H1 (cell line): ENCODE results near the gene GATA5. TPM values are rescaled to one million over a fixed set of nuclear protein-coding genes. Genes with fewer than 3 reads are reported as not detected.

Experiments
- CTCF ChIA-PET: fragments of 300-600 bp; sonication (Branson Sonifier 250); formaldehyde crosslinking; loops from one replicate; lab custom pipeline; 2021; ENCODE audit not compliant: partially characterized antibody; lab: Charles Lee
- POLR2A ChIA-PET: fragments of 300-600 bp; sonication (Branson Sonifier 250); formaldehyde crosslinking; loops from one replicate; lab custom pipeline; 2021; ENCODE audit warnings: inconsistent platforms; ENCODE audit not compliant: partially characterized antibody; lab: Charles Lee
- DNase-seq, 2 experiments: peaks; one replicate each; pipeline versions ENCODE4 v3.0.0 to v3.0.0-alpha.2; 2010 to 2022; ENCODE audit warnings: low spot score in 2 of 2, low read depth in 1 of 2, mixed read lengths in 1 of 2
- FAIRE-seq: peaks from 2 replicates; lab custom pipeline; 2011; peaks lifted over from hg19 to GRCh38; lab: Jason Lieb, UNC
- H2AFZ ChIP-seq: 2 replicates; pipeline ENCODE4 v1.8.1; 2012; ENCODE audit warnings: low read length, inconsistent platforms
- H2AK5ac ChIP-seq: 2 replicates; pipeline ENCODE4 v1.6.1; 2013; ENCODE audit warnings: low read depth, low read length
- H2BK120ac ChIP-seq: replicated peaks from 2 replicates; pipeline ENCODE3; 2013; ENCODE audit warnings: low read depth, low read length, inconsistent platforms
- H2BK12ac ChIP-seq: 2 replicates; pipeline ENCODE4 v1.6.1; 2013; ENCODE audit warnings: low read depth, low read length
- H2BK15ac ChIP-seq: 2 replicates; pipeline ENCODE4 v1.6.1; 2013; ENCODE audit warnings: low read length
- H2BK20ac ChIP-seq: 2 replicates; pipeline ENCODE4 v1.6.1; 2013; ENCODE audit warnings: low read length
- H2BK5ac ChIP-seq: 2 replicates; pipeline ENCODE4 v1.6.1; 2013; ENCODE audit warnings: low read depth, low read length
- H3K14ac ChIP-seq: 2 replicates; pipeline ENCODE4 v1.6.1; 2013; ENCODE audit warnings: inconsistent platforms; ENCODE audit not compliant: insufficient read length
- H3K18ac ChIP-seq: 2 replicates; pipeline ENCODE4 v1.6.1; 2013; ENCODE audit warnings: low read length; ENCODE audit errors: extremely low read depth
- H3K23ac ChIP-seq: 2 replicates; pipeline ENCODE4 v1.6.1; 2013; ENCODE audit warnings: inconsistent platforms; ENCODE audit not compliant: insufficient read length
- H3K23me2 ChIP-seq: 2 replicates; pipeline ENCODE4 v1.6.1; 2013; ENCODE audit warnings: low read depth, low read length
- H3K27ac ChIP-seq: 2 replicates; pipeline ENCODE4 v1.6.1; 2011; ENCODE audit warnings: low read depth, low read length, inconsistent platforms
- H3K27me3 ChIP-seq, 4 experiments: replicated peaks in 1 of 4; 1 replicate in 1 of 4; 2 replicates in 3 of 4; pipeline versions ENCODE4 v1.6.1 to v1.8.1; 2011 to 2013; ENCODE audit warnings: low read length in 3 of 4, mild to moderate bottlenecking in 3 of 4, inconsistent platforms in 2 of 4, mixed read lengths in 2 of 4, moderate library complexity in 1 of 4; ENCODE audit not compliant: control insufficient read depth in 3 of 4, insufficient read depth in 3 of 4; ENCODE audit errors: extremely low read depth in 1 of 4
- H3K36me3 ChIP-seq, 4 experiments: 2 replicates each; pipeline versions ENCODE4 v1.6.1 to v1.8.1; 2011 to 2013; ENCODE audit warnings: mild to moderate bottlenecking in 4 of 4, low read length in 3 of 4, moderate library complexity in 2 of 4, control low read depth in 1 of 4, inconsistent platforms in 1 of 4; ENCODE audit not compliant: insufficient read depth in 4 of 4, control insufficient read depth in 2 of 4
- H3K4ac ChIP-seq: replicated peaks from 2 replicates; pipeline ENCODE3; 2013; ENCODE audit warnings: low read length, low read depth, mixed read lengths, inconsistent platforms; ENCODE audit not compliant: insufficient read length
- H3K4me1 ChIP-seq, 4 experiments: replicated peaks in 1 of 4; 1 replicate in 1 of 4; 2 replicates in 3 of 4; pipeline versions ENCODE4 v1.6.1 to v1.8.1; 2011 to 2013; ENCODE audit warnings: low read length in 3 of 4, inconsistent platforms in 2 of 4, mixed read lengths in 1 of 4; ENCODE audit not compliant: insufficient read depth in 4 of 4, control insufficient read depth in 3 of 4
- H3K4me2 ChIP-seq, 2 experiments: 2 replicates each; pipeline versions ENCODE4 v1.6.1 to v1.8.1; 2011 to 2013; ENCODE audit warnings: low read depth in 2 of 2, low read length in 2 of 2, control low read depth in 1 of 2, inconsistent platforms in 1 of 2, mild to moderate bottlenecking in 1 of 2; ENCODE audit not compliant: insufficient read depth in 1 of 2
- H3K4me3 ChIP-seq, 4 experiments: fragments of 200-600, 300-600 bp in 1 of 4; sonication (generic), shearing (Covaris generic), sonication (Bioruptor Twin) in 1 of 4; 2 replicates each; pipeline versions ENCODE4 v1.5.1 to v1.8.1; 2011 to 2016; ENCODE audit warnings: low read length in 4 of 4, low read depth in 3 of 4, control low read depth in 2 of 4, inconsistent platforms in 2 of 4, mild to moderate bottlenecking in 2 of 4, mixed read lengths in 1 of 4, moderate library complexity in 1 of 4; ENCODE audit not compliant: insufficient read depth in 2 of 4; ENCODE audit errors: extremely low read depth in 1 of 4
- H3K56ac ChIP-seq: replicated peaks from 2 replicates; pipeline ENCODE3; 2013; ENCODE audit warnings: low read depth, mild to moderate bottlenecking, mixed read lengths, low read length, inconsistent platforms; ENCODE audit not compliant: insufficient read length
- H3K79me1 ChIP-seq: 2 replicates; pipeline ENCODE4 v1.6.1; 2013; ENCODE audit warnings: low read depth, low read length, control low read depth
- H3K79me2 ChIP-seq, 2 experiments: 2 replicates each; pipeline versions ENCODE4 v1.6.1 to v1.8.1; 2012 to 2013; ENCODE audit warnings: low read length in 2 of 2, mild to moderate bottlenecking in 2 of 2, inconsistent platforms in 1 of 2; ENCODE audit not compliant: insufficient read depth in 2 of 2, control insufficient read depth in 1 of 2
- H3K9ac ChIP-seq, 4 experiments: replicated peaks in 1 of 4; 1 replicate in 1 of 4; 2 replicates in 3 of 4; pipeline versions ENCODE4 v1.6.1 to v1.8.1; 2011 to 2013; ENCODE audit warnings: low read depth in 3 of 4, low read length in 3 of 4, control low read depth in 2 of 4, mild to moderate bottlenecking in 2 of 4, moderate library complexity in 2 of 4, inconsistent platforms in 1 of 4; ENCODE audit errors: extremely low read depth in 1 of 4
- H3K9me3 ChIP-seq, 2 experiments: 2 replicates each; pipeline versions ENCODE4 v1.6.1 to v1.8.1; 2012 to 2013; ENCODE audit warnings: mild to moderate bottlenecking in 2 of 2, moderate library complexity in 2 of 2, control low read depth in 1 of 2, inconsistent platforms in 1 of 2, low read depth in 1 of 2, low read length in 1 of 2, mixed read lengths in 1 of 2; ENCODE audit not compliant: insufficient read depth in 2 of 2
- H4K20me1 ChIP-seq, 2 experiments: replicated peaks in 1 of 2; 2 replicates each; pipeline versions ENCODE3 to v1.8.1; 2011 to 2013; ENCODE audit warnings: inconsistent platforms in 2 of 2, low read length in 2 of 2, mild to moderate bottlenecking in 1 of 2; ENCODE audit not compliant: insufficient read depth in 2 of 2, control insufficient read depth in 1 of 2
- H4K5ac ChIP-seq: 2 replicates; pipeline ENCODE4 v1.6.1; 2013; ENCODE audit warnings: low read length, low read depth, mixed read lengths, inconsistent platforms; ENCODE audit not compliant: insufficient read length
- H4K8ac ChIP-seq: 2 replicates; pipeline ENCODE4 v1.8.0; 2013; ENCODE audit warnings: mild to moderate bottlenecking, moderate library complexity, low read length, inconsistent platforms; ENCODE audit not compliant: insufficient read depth; ENCODE audit errors: extremely low read depth
- H4K91ac ChIP-seq: replicated peaks from 2 replicates; pipeline ENCODE3; 2013; ENCODE audit warnings: low read length, mixed read lengths, inconsistent platforms; ENCODE audit not compliant: insufficient read length
- CBX5 ChIP-seq: fragments of 300-800, 300-1000 bp; sonication (generic); IDR thresholded peaks from 2 replicates; pipeline ENCODE4 v1.7.1; 2016; ENCODE audit warnings: antibody characterized with exemption, low read length, low read depth
- FOSL1 ChIP-seq: IDR thresholded peaks from 2 replicates; pipeline ENCODE4 v1.6.1; 2011; ENCODE audit warnings: mild to moderate bottlenecking, low read depth, low read length, moderate library complexity; ENCODE audit not compliant: insufficient read depth
- GTF2F1 ChIP-seq: IDR thresholded peaks from 2 replicates; pipeline ENCODE4 v1.6.1; 2012; ENCODE audit warnings: low read depth, low read length, improper control_type of control experiment, borderline replicate concordance
- HDAC2 ChIP-seq, 2 experiments: fragments of 300-600 bp in 1 of 2; sonication (generic) in 1 of 2; IDR thresholded peaks; 2 replicates each; pipeline ENCODE4 v1.6.1; 2011 to 2012; ENCODE audit warnings: low read depth in 2 of 2, low read length in 2 of 2, mild to moderate bottlenecking in 2 of 2, moderate library complexity in 2 of 2, borderline replicate concordance in 1 of 2, inconsistent platforms in 1 of 2
- NANOG ChIP-seq: IDR thresholded peaks from 2 replicates; pipeline ENCODE4 v1.6.1; 2011; ENCODE audit warnings: low read length, low read depth, mild to moderate bottlenecking, inconsistent platforms; ENCODE audit not compliant: insufficient read depth, poor library complexity, severe bottlenecking
- POLR2A ChIP-seq, 2 experiments: IDR thresholded peaks; 1 replicate in 1 of 2; 2 replicates in 1 of 2; pipeline ENCODE4 v1.6.1; 2011; ENCODE audit warnings: low read depth in 2 of 2, low read length in 2 of 2, mild to moderate bottlenecking in 2 of 2; ENCODE audit errors: control extremely low read depth in 1 of 2
- RBBP5 ChIP-seq: IDR thresholded peaks from 2 replicates; pipeline ENCODE4 v1.7.1; 2012; ENCODE audit warnings: low read depth, mild to moderate bottlenecking, inconsistent platforms, low read length, moderate library complexity, borderline replicate concordance
- SIRT6 ChIP-seq: IDR thresholded peaks from one replicate; pipeline ENCODE4 v1.7.1; 2012; ENCODE audit warnings: low read length, inconsistent platforms
- USF2 ChIP-seq: IDR thresholded peaks from 2 replicates; pipeline ENCODE4 v1.6.1; 2011; ENCODE audit warnings: low read length, improper control_type of control experiment
- YY1 ChIP-seq: IDR thresholded peaks from 2 replicates; pipeline ENCODE4 v1.6.1; 2011; ENCODE audit warnings: low read depth, mild to moderate bottlenecking, low read length
- ZNF274 ChIP-seq: IDR thresholded peaks from 2 replicates; pipeline ENCODE4 v1.7.0; 2012; ENCODE audit warnings: low read length, borderline replicate concordance; ENCODE audit errors: extremely low read depth
- WGBS, 2 experiments: shearing (Covaris generic) in 1 of 2; methylation state at CpG; one replicate each; pipeline versions ENCODE4 v1.1.6 to v1.1.7; 2013 to 2015; ENCODE audit warnings: low lambda C conversion rate in 2 of 2, mixed read lengths in 2 of 2, inconsistent platforms in 1 of 2, low coverage in 1 of 2, missing lambda C conversion rate in 1 of 2; ENCODE audit not compliant: insufficient replicate concordance in 2 of 2, insufficient coverage in 1 of 2, insufficient read length in 1 of 2; ENCODE audit errors: extremely low coverage in 1 of 2, missing lambda C conversion rate in 1 of 2; 5-methylcytosine and 5-hydroxymethylcytosine counted together
- polyA plus RNA-seq, 7 experiments: library from polyadenylated mRNA; depleted of rRNA in 3 of 7; stranded (reverse) in 5 of 7; unstranded in 2 of 7; fragments of >200 nt in 5 of 7; fragments of 200-250 nt in 2 of 7; gene quantifications; 1 replicate in 5 of 7; 2 replicates in 1 of 7; 4 replicates in 1 of 7; pipeline versions ENCODE4 v1.2.1 to v1.2.3, GENCODE V29; 2011 to 2013; ENCODE audit warnings: missing spikeins in 2 of 7, mixed read lengths in 2 of 7
- total RNA-seq: library from RNA; stranded (reverse); fragmentation: NEBNext Ultra II Directional; extraction: Animal tissue kit (Norgen Biotek cat#: 25700); gene quantifications from 2 replicates; pipeline ENCODE4 v1.2.1, GENCODE V29; 2021

Gene GATA5
- total and polyA plus RNA-seq, 2 of the 8 experiments (the other 6 are each of a cell fraction or from before 2014, with no cell fraction given) = 0.08 to 0.11 TPM

GRCh38 chr20:62515826-62516225 lies 40.0 kb upstream of the GATA5 start:
- H3K36me3 ChIP-seq = no peaks in the 10 kb centered on the region
- H2AFZ ChIP-seq = no peak overlapping the region
- no peak overlapping the region for H2AK5ac ChIP-seq
- ChIA-PET CTCF (interaction anchor here (0.7 to 5.0 kb wide), 12 partner anchors 9 to 276 kb away, joined by 3 to 24 read pairs (median 4); no protein-coding TSS in a partner anchor), POLR2A (no interaction called here)
- no peaks in the 10 kb centered on the region for H3K9me3 ChIP-seq
- no peaks in the 10 kb centered on the region; a peak in 1 of 7 replicates for H3K27me3 ChIP-seq
- no peak overlapping the region for H3K18ac ChIP-seq
- no peak overlapping the region for H3K27ac ChIP-seq
- H3K4me2 ChIP-seq = no peak overlapping the region
- no peaks in the 10 kb centered on the region for H3K79me2 ChIP-seq
- H3K14ac ChIP-seq = no peak overlapping the region
- no peak overlapping the region for H3K23ac ChIP-seq
- no peak overlapping the region for H4K5ac ChIP-seq
- H3K4me3 ChIP-seq = no peak overlapping the region
- no peak overlapping the region for H2BK12ac ChIP-seq
- no peak overlapping the region for H2BK120ac ChIP-seq
- no peaks in the 10 kb centered on the region for H3K4me1 ChIP-seq
- no peak overlapping the region for H2BK20ac ChIP-seq
- no peak overlapping the region for H4K91ac ChIP-seq
- no peak overlapping the region for H2BK5ac ChIP-seq
- no peak overlapping the region for H3K4ac ChIP-seq
- H2BK15ac ChIP-seq = no peak overlapping the region
- WGBS, 2 experiments = 95% methylated on average over 12 of the region's 12 CpGs; no CpG with 5 or more reads in 1 of the 2 experiments
- no peaks in the 10 kb centered on the region; the same call in 1 of the 2 replicates for H3K79me1 ChIP-seq
- no peak overlapping the region for H3K9ac ChIP-seq
- no peak for DNase-seq
- no peak overlapping the region for H3K56ac ChIP-seq
- H3K23me2 ChIP-seq = no peaks in the 10 kb centered on the region
- no peak for FAIRE-seq
- TF ChIP-seq SIRT6 (no peak), POLR2A (IDR thresholded peaks at IDR 0.05; ENCODE audit: control extremely low read depth in 1 of 2, low read depth in 2 of 2, low read length in 2 of 2) (no peak), GTF2F1 (no peak), FOSL1 (no peak), NANOG (no peak), YY1 (no peak), RBBP5 (no peak), HDAC2 (IDR thresholded peaks at IDR 0.05; ENCODE audit: borderline replicate concordance in 1 of 2, low read depth in 2 of 2, low read length in 2 of 2) (no peak), ZNF274 (no peak), USF2 (no peak), CBX5 (no peak)
- TF ChIP-seq, all 59 proteins: peak for 0
- H4K8ac ChIP-seq = no peak overlapping the region
- no peaks in the 10 kb centered on the region for H4K20me1 ChIP-seq
